HL-60 (cell line): ENCODE data around the gene SELENOH.

Source experiments
- DNase-seq, 2 experiments: peaks; one replicate each; pipeline ENCODE4 v3.0.0-alpha.2; 2010 to 2020; ENCODE audit warnings: low read depth in 1 of 2, low spot score in 1 of 2
- H3K27ac ChIP-seq: fragments of 250-450 bp; sonication (Bioruptor Pico); replicated peaks from 2 replicates; pipeline ENCODE4 v1.5.1; 2020; ENCODE audit warnings: mild to moderate bottlenecking, moderate library complexity
- H3K27me3 ChIP-seq: fragments of 250-450 bp; sonication (Bioruptor Pico); 2 replicates; pipeline ENCODE4 v1.5.1; 2021; ENCODE audit warnings: mild to moderate bottlenecking, moderate library complexity; ENCODE audit not compliant: insufficient read depth, poor library complexity, severe bottlenecking
- H3K4me3 ChIP-seq: replicated peaks from 2 replicates; pipeline ENCODE4 v1.5.1; 2011; ENCODE audit warnings: mild to moderate bottlenecking, control low read depth, low read length; ENCODE audit not compliant: insufficient read depth
- CTCF ChIP-seq: IDR thresholded peaks from one replicate; pipeline ENCODE4 v1.5.1; 2011; ENCODE audit warnings: low read length, control low read depth, inconsistent platforms; ENCODE audit not compliant: insufficient read depth
- GABPA ChIP-seq: IDR thresholded peaks from 2 replicates; pipeline ENCODE4 v1.6.1; 2012; ENCODE audit warnings: low read depth
- POLR2AphosphoS5 ChIP-seq: IDR thresholded peaks from 2 replicates; pipeline ENCODE4 v1.6.1; 2012; ENCODE audit warnings: low read depth
- REST ChIP-seq: IDR thresholded peaks from 2 replicates; pipeline ENCODE4 v1.6.1; 2012; ENCODE audit warnings: low read depth; ENCODE audit not compliant: insufficient replicate concordance
- SPI1 ChIP-seq: IDR thresholded peaks from 2 replicates; pipeline ENCODE4 v1.6.1; 2012; ENCODE audit warnings: low read depth, mild to moderate bottlenecking, borderline replicate concordance

Gene SELENOH

GRCh38 chr11:57746920-57747319 is 5.6 kb downstream of the SELENOH start:
- Histone ChIP-seq H3K4me3 (no peak overlapping the region), H3K27me3 (no peaks in the 10 kb centered on the region), H3K27ac (no peak overlapping the region)
- TF ChIP-seq POLR2AphosphoS5: no peak
- TF ChIP-seq CTCF: no peak
- no peak for TF ChIP-seq GABPA
- no peak for TF ChIP-seq SPI1
- TF ChIP-seq REST: no peak
- no peak for DNase-seq

GRCh38 chr11:57751176-57751575 is 9.9 kb downstream of the SELENOH start:
- no peak for DNase-seq
- Histone ChIP-seq H3K27ac (no peak overlapping the region), H3K27me3 (no peaks in the 10 kb centered on the region), H3K4me3 (no peak overlapping the region)
- TF ChIP-seq POLR2AphosphoS5 (no peak), CTCF (no peak), REST (no peak), SPI1 (no peak), GABPA (no peak)

GRCh38 chr11:57751676-57752253 is 10.5 kb downstream of the SELENOH start, which contains the start of gene BTBD18:
TSS of gene BTBD18 (minus strand) at chr11:57751819. CDS start at chr11:57751188, 631 bp downstream.
- H3K27me3 ChIP-seq: no peaks in the 10 kb centered on the region
- no peak within 1 kb of the TSS for H3K4me3 ChIP-seq
- peak in 1 of 2 experiments; percentile 42 for DNase-seq
- H3K27ac ChIP-seq: no peak within 1 kb of the TSS
- peak; percentile 7 for TF ChIP-seq CTCF
- no peak for TF ChIP-seq GABPA

- H3K27ac ChIP-seq: no peak overlapping the region
- no peak overlapping the region for H3K4me3 ChIP-seq
- TF ChIP-seq CTCF (no peak), REST (no peak), POLR2AphosphoS5 (no peak), SPI1 (no peak), GABPA (no peak)
- H3K27me3 ChIP-seq: no peaks in the 10 kb centered on the region
- DNase-seq: no peak
Measured at GRCh38 chr11:57752954-57753353, 11.7 kb downstream of the SELENOH start.
